Ascending aorta (tissue), 2 donors: Measurements from ENCODE around the gene BNC2. TPM values are rescaled to one million over a fixed set of nuclear protein-coding genes. Genes with fewer than 3 reads are reported as not detected.

Experiments used
- DNase-seq, 2 donors: peaks; one replicate each; pipeline ENCODE4 v3.0.0-alpha.2; 2019; ENCODE audit warnings: low spot score in 2 of 2
- H3K27ac ChIP-seq, 2 donors: fragments of 200-600 bp; sonication (generic); one replicate each; pipeline ENCODE4 v1.5.1; 2016 to 2017; ENCODE audit warnings: mild to moderate bottlenecking in 1 of 2
- H3K27me3 ChIP-seq: fragments of 200-600 bp; sonication (generic); one replicate; pipeline ENCODE4 v1.5.1; 2017
- H3K36me3 ChIP-seq, 2 donors: fragments of 200-600 bp; sonication (generic); one replicate each; pipeline ENCODE4 v1.5.1; 2016
- H3K4me1 ChIP-seq, 2 donors: fragments of 200-600 bp; sonication (generic); one replicate each; pipeline ENCODE4 v1.5.1; 2016 to 2017; ENCODE audit warnings: mild to moderate bottlenecking in 1 of 2
- H3K4me3 ChIP-seq, 2 donors: fragments of 200-600 bp; sonication (generic); one replicate each; pipeline ENCODE4 v1.5.1; 2016 to 2017; ENCODE audit warnings: mild to moderate bottlenecking in 1 of 2
- H3K9me3 ChIP-seq, 2 donors: fragments of 200-600 bp; sonication (generic); one replicate each; pipeline ENCODE4 v1.5.1; 2016
- intact Hi-C: fragments of 100-400 bp; cut with DNase I; formaldehyde crosslinking; loops from one replicate; pipeline ENCODE4 v1.15.1; 2023
- total RNA-seq: library from RNA; depleted of rRNA; stranded (reverse); fragments of >200 nt; gene quantifications from one replicate; pipeline ENCODE4 v1.1.0, GENCODE V29; 2016
- TF ChIP-seq, protein P1 (sequence below), 3 experiments: fragments of 200-600 bp in 2 of 3; fragments of 450-650 bp in 1 of 3; sonication (generic) in 2 of 3; IDR thresholded peaks; one replicate each; pipeline ENCODE4 v1.5.1; 2016 to 2019; ENCODE audit warnings: antibody characterized with exemption in 3 of 3, mild to moderate bottlenecking in 1 of 3, moderate library complexity in 1 of 3

The BNC2 gene
- total RNA-seq, 1 donor from 2014 or later = 25.5 TPM

DNA sequence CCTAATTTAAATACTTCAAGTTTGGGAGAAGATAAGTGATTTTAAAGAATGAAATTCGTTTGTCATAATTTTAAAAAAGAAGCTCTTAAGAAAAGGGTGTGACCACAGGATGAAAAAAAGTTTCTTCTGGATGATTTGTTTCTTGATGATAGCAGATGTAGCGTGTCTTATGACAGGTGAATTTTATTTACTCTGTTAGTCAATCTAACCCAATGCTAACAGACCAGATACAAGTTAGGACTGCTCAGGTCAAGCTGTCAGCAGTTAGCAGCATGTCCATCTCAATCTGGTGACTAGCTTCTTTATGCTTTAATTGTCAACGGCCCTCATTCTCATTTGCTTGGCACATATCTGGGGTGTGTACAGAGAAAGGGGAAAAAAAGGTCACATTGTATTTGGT lies 456.0 kb downstream of the BNC2 start:
- DNase-seq = no peak
- Histone ChIP-seq H3K9me3 (no peaks in the 10 kb centered on the region), H3K36me3 (no peaks in the 10 kb centered on the region), H3K4me1 (peaks cover 0 to 8% of the 10 kb centered on the region in 2 donors), H3K27me3 (no peaks in the 10 kb centered on the region), H3K27ac (no peak overlapping the region), H3K4me3 (no peak overlapping the region)
- intact Hi-C loops = no loop called here
- TF ChIP-seq, protein P1, sequence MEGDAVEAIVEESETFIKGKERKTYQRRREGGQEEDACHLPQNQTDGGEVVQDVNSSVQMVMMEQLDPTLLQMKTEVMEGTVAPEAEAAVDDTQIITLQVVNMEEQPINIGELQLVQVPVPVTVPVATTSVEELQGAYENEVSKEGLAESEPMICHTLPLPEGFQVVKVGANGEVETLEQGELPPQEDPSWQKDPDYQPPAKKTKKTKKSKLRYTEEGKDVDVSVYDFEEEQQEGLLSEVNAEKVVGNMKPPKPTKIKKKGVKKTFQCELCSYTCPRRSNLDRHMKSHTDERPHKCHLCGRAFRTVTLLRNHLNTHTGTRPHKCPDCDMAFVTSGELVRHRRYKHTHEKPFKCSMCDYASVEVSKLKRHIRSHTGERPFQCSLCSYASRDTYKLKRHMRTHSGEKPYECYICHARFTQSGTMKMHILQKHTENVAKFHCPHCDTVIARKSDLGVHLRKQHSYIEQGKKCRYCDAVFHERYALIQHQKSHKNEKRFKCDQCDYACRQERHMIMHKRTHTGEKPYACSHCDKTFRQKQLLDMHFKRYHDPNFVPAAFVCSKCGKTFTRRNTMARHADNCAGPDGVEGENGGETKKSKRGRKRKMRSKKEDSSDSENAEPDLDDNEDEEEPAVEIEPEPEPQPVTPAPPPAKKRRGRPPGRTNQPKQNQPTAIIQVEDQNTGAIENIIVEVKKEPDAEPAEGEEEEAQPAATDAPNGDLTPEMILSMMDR (IDR thresholded peaks at IDR 0.05) = no peak

DNA sequence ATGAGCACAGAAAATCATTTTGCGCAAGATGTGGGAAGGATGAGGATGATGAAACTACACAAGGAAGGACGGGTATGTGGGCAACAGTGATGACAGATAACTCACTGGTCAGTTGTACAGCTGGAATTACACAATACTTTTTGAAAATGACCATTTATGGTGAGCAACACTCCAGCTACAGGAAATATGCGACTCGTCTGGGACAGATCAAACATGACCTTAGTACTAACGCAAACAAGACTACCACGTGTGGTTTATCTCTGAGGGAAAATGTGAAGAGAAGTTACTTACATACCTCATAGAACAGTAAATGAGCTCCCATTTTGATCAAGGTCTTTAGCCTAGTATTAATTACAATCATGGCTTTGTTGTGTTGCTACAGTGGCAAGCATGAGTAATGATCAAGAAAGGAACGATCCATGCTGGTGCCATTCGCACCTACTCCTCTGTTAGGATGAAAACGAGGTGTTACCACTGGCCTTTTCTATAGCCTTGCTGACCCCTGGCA lies 456.9 kb downstream of the BNC2 start:
- Histone ChIP-seq H3K4me3 (no peak overlapping the region), H3K9me3 (no peaks in the 10 kb centered on the region), H3K4me1 (peaks cover 0 to 8% of the 10 kb centered on the region in 2 donors), H3K27ac (no peak overlapping the region), H3K36me3 (no peaks in the 10 kb centered on the region), H3K27me3 (no peaks in the 10 kb centered on the region)
- DNase-seq = no peak
- intact Hi-C loops = no loop called here
- TF ChIP-seq, protein P1 (IDR thresholded peaks at IDR 0.05) = no peak

DNA sequence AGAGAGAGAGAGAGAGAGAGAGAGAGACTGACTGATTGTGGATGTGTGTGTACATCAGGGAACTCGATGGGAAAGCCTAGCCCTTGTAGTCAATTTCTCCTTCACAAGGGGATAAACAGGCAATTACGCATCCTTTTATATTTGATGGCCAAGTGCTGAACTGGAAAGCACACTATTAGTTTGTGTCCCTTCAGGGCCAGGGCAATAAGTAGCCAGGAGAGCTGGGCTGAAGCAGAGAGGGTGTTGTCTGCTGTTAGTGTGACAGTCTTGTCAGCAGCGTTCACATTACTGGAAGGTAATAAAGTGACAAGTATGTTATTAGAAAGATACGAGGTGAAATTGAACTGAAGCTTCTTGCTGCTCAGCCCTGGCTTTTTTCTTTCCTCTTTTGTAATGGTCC lies 457.7 kb downstream of the BNC2 start:
- intact Hi-C loops = no loop called here
- Histone ChIP-seq H3K36me3 (no peaks in the 10 kb centered on the region), H3K27ac (no peak overlapping the region), H3K4me3 (no peak overlapping the region), H3K4me1 (peaks cover 0 to 5% of the 10 kb centered on the region in 2 donors), H3K27me3 (no peaks in the 10 kb centered on the region), H3K9me3 (no peaks in the 10 kb centered on the region)
- DNase-seq = no peak
- TF ChIP-seq, protein P1 (IDR thresholded peaks at IDR 0.05) = no peak

DNA sequence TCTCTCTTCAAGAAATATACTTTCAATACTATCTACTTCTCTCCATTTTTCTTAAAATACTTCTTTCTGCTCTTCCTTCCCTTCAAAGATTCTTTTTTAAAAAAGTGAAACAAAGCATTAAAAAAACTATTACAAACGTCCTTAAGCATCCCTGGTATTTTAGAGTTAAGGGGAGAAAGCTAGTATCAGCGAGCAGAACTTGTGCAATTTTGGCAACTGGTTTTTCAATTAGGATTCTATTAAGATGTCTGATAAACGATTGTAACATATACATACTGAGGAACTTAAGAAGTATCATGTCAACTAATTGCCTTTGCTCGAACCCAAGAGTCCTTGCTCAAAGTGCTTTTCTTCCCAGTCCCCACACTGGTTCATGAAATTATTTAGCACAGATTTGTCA lies 459.2 kb downstream of the BNC2 start:
- Histone ChIP-seq H3K4me3 (no peak overlapping the region), H3K9me3 (no peaks in the 10 kb centered on the region), H3K36me3 (no peaks in the 10 kb centered on the region), H3K4me1 (no peaks in the 10 kb centered on the region), H3K27ac (no peak overlapping the region), H3K27me3 (no peaks in the 10 kb centered on the region)
- TF ChIP-seq, protein P1 (IDR thresholded peaks at IDR 0.05) = no peak
- intact Hi-C loops = no loop called here
- DNase-seq = no peak

DNA sequence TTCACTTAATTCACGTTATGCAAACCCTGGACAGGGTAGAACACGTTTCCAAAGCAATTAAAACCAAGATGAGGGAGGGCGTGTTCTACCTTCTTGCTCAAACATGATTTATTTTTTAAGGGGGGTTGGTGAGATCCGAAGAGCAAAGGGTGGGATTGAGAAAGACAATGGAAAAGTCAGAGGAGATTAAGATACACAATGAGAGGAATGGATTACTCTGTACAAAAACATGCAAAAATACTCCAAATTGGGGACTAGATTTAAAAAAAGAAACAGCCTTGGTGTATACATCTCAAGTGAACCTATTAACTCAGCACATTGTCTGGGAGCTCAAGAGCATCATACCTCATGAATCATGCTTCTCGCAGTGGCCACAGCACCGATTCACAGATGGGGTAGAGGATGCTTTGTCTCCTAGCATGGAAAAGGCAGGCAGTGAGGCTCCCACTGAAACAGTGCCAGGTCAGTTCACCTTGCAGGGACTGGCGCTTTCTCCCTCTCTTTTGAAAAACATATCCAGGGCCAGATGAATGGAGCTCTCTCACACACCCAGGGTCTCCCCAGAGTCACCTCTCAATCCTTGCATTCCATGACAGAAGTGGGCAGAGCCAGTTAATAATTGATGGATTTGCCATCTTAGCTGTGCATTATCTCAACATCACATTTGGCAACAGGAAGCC lies 459.7 kb downstream of the BNC2 start:
- intact Hi-C loops = no loop called here
- no peaks in the 10 kb centered on the region for H3K4me1 ChIP-seq
- no peak overlapping the region for H3K4me3 ChIP-seq
- no peak overlapping the region for H3K27ac ChIP-seq
- TF ChIP-seq, protein P1 (IDR thresholded peaks at IDR 0.05) = no peak
- no peaks in the 10 kb centered on the region for H3K9me3 ChIP-seq
- no peaks in the 10 kb centered on the region for H3K36me3 ChIP-seq
- H3K27me3 ChIP-seq = no peaks in the 10 kb centered on the region
- no peak for DNase-seq
